ENCODE measurements around the gene TSPAN11.

DNA sequence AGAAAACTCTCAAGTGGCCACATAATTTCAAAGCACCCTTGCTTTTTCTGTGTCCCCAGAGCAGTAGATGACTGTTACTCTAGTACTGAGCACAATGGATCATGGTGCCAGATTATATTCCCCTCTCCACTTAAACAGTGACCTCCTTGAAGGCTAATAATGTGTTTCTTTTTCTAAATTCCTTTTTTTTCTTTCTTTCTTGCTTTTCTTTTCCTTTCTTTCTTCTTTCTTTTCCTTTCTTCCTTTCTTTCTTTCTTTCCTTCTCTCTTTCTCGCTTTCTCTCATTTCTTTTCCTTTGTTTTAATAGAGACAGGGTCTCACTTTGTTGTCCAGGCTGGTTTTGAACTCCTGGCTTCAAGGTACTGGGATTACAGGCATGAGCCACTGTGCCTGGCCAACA lies 26.2 kb upstream of the TSPAN11 start:
- TF ChIP-seq EZH2phosphoT487 (IDR thresholded peaks at IDR 0.05; ENCODE audit: insufficient read depth, low read depth) (no peak), EZH2 (IDR thresholded peaks at IDR 0.05; ENCODE audit: insufficient read depth, poor library complexity, severe bottlenecking) (no peak)
